Endothelial cell of umbilical vein (primary cell): Measurements from ENCODE around the gene FBXO7. TPM values are rescaled to one million over a fixed set of nuclear protein-coding genes. Genes with fewer than 3 reads are reported as not detected.

Experiments
- BruUV-seq: library from RNA; stranded (reverse); fragments of 400-500 nt; replicated peaks from 2 replicates; lab custom pipeline; 2021; lab: Mats Ljungman, UMichigan
- CTCF ChIA-PET: fragments of 300-600, 350-600 bp; sonication (Branson Sonifier 250); formaldehyde crosslinking; loops from one replicate; lab custom pipeline; 2021; ENCODE audit warnings: antibody characterized with exemption, inconsistent platforms; lab: Charles Lee
- POLR2A ChIA-PET: fragments of 300-600, 350-600 bp; sonication (Branson Sonifier 250); formaldehyde crosslinking; loops from one replicate; lab custom pipeline; 2021; ENCODE audit warnings: antibody characterized with exemption, inconsistent platforms; lab: Charles Lee
- DNase-seq: peaks from one replicate; pipeline ENCODE4 v3.0.0-alpha.2; 2011; ENCODE audit warnings: low read depth, low spot score
- FAIRE-seq: peaks from 2 replicates; lab custom pipeline; 2011; peaks lifted over from hg19 to GRCh38; lab: Jason Lieb, UNC
- H2AFZ ChIP-seq: 2 replicates; pipeline ENCODE4 v1.6.0; 2012; ENCODE audit warnings: low read depth, low read length, control low read depth, inconsistent platforms
- H3K27ac ChIP-seq: 2 replicates; pipeline ENCODE4 v1.5.1; 2011; ENCODE audit warnings: low read depth, mild to moderate bottlenecking, control low read depth, low read length, moderate library complexity; ENCODE audit not compliant: insufficient read depth
- H3K27me3 ChIP-seq, 2 experiments: 2 replicates each; pipeline versions ENCODE4 v1.6.0 to v1.6.1; 2011; ENCODE audit warnings: low read length in 2 of 2, mixed read lengths in 1 of 2; ENCODE audit not compliant: control insufficient read depth in 2 of 2, insufficient read depth in 2 of 2
- H3K36me3 ChIP-seq, 2 experiments: 2 replicates in 1 of 2; 3 replicates in 1 of 2; pipeline ENCODE4 v1.5.1; 2011; ENCODE audit warnings: low read length in 2 of 2, mild to moderate bottlenecking in 1 of 2, moderate library complexity in 1 of 2; ENCODE audit not compliant: control insufficient read depth in 2 of 2, insufficient read depth in 2 of 2; ENCODE audit errors: extremely low read depth in 1 of 2
- H3K4me1 ChIP-seq: 3 replicates; pipeline ENCODE4 v1.5.1; 2011; ENCODE audit warnings: mild to moderate bottlenecking, low read length; ENCODE audit not compliant: control insufficient read depth, insufficient read depth; ENCODE audit errors: extremely low read depth
- H3K4me2 ChIP-seq: 2 replicates; pipeline ENCODE4 v1.6.1; 2011; ENCODE audit warnings: low read length, control low read depth, mixed read lengths; ENCODE audit not compliant: insufficient read depth
- H3K4me3 ChIP-seq, 3 experiments: fragments of 200-600 bp in 1 of 3; sonication (generic), shearing (Covaris generic) in 1 of 3; replicated peaks in 1 of 3; 2 replicates each; pipeline ENCODE4 v1.5.1; 2011 to 2016; ENCODE audit warnings: control low read depth in 3 of 3, low read length in 3 of 3, mild to moderate bottlenecking in 2 of 3, inconsistent platforms in 1 of 3, low read depth in 1 of 3, moderate library complexity in 1 of 3; ENCODE audit not compliant: insufficient read depth in 1 of 3
- H3K79me2 ChIP-seq: 2 replicates; pipeline ENCODE4 v1.6.0; 2012; ENCODE audit warnings: low read length, inconsistent platforms; ENCODE audit not compliant: control insufficient read depth, insufficient read depth
- H3K9ac ChIP-seq: replicated peaks from 2 replicates; pipeline ENCODE3; 2011; ENCODE audit warnings: low read length, control low read depth; ENCODE audit not compliant: insufficient read depth; ENCODE audit errors: extremely low read depth
- H3K9me1 ChIP-seq: replicated peaks from 3 replicates; pipeline ENCODE4 v1.6.0; 2011; ENCODE audit warnings: mild to moderate bottlenecking, low read length; ENCODE audit not compliant: control insufficient read depth, insufficient read depth; ENCODE audit errors: extremely low read depth
- H3K9me3 ChIP-seq: replicated peaks from 2 replicates; pipeline ENCODE4 v1.5.1; 2012; ENCODE audit warnings: low read length, inconsistent platforms; ENCODE audit not compliant: control insufficient read depth, insufficient read depth
- H4K20me1 ChIP-seq: replicated peaks from 2 replicates; pipeline ENCODE3; 2011; ENCODE audit warnings: mild to moderate bottlenecking, low read length; ENCODE audit not compliant: control insufficient read depth, insufficient read depth; ENCODE audit errors: extremely low read depth
- CTCF ChIP-seq, 2 donors: IDR thresholded peaks; 1 replicate in 1 of 2; 2 replicates in 1 of 2; pipeline ENCODE4 v1.5.1; 2011; ENCODE audit warnings: low read length in 2 of 2, mild to moderate bottlenecking in 2 of 2, moderate library complexity in 2 of 2, control low read depth in 1 of 2, inconsistent platforms in 1 of 2, low read depth in 1 of 2; ENCODE audit not compliant: insufficient read depth in 1 of 2; ENCODE audit errors: extremely low read depth in 1 of 2
- EZH2 ChIP-seq: IDR thresholded peaks from 2 replicates; pipeline ENCODE4 v1.6.1; 2012; ENCODE audit warnings: borderline replicate concordance, low read depth, mild to moderate bottlenecking, moderate library complexity, low read length, inconsistent platforms; ENCODE audit not compliant: severe bottlenecking
- FOS ChIP-seq: IDR thresholded peaks from 2 replicates; pipeline ENCODE4 v1.6.1; 2011; ENCODE audit warnings: mild to moderate bottlenecking, low read length, moderate library complexity, borderline replicate concordance; ENCODE audit not compliant: insufficient read depth
- GATA2 ChIP-seq: IDR thresholded peaks from 2 replicates; pipeline ENCODE4 v1.7.0; 2011; ENCODE audit warnings: low read depth, mild to moderate bottlenecking, moderate library complexity, mixed read lengths, low read length; ENCODE audit not compliant: insufficient read length, insufficient read depth
- JUN ChIP-seq: IDR thresholded peaks from 2 replicates; pipeline ENCODE4 v1.6.1; 2011; ENCODE audit warnings: borderline replicate concordance, low read depth; ENCODE audit not compliant: insufficient read length, insufficient read depth
- MAX ChIP-seq: IDR thresholded peaks from 2 replicates; pipeline ENCODE4 v1.6.1; 2011; ENCODE audit not compliant: insufficient read depth, insufficient read length
- MYC ChIP-seq: IDR thresholded peaks from one replicate; pipeline ENCODE4 v1.6.1; 2011; ENCODE audit warnings: mild to moderate bottlenecking, low read depth, low read length
- POLR2A ChIP-seq: IDR thresholded peaks from 2 replicates; pipeline ENCODE4 v1.6.1; 2012; ENCODE audit warnings: low read depth, mild to moderate bottlenecking, control low read depth, low read length
- POLR2AphosphoS5 ChIP-seq: IDR thresholded peaks from 2 replicates; pipeline ENCODE4 v1.6.1; 2012; ENCODE audit warnings: low read depth, mild to moderate bottlenecking, control low read depth, low read length, moderate library complexity; ENCODE audit not compliant: insufficient read depth
- dilution Hi-C: fragments of 300-500 bp; cut with MboI; formaldehyde crosslinking; loops from one replicate; pipeline ENCODE4 v1.15.0; 2019; ENCODE audit warnings: low sequenced_read_pairs; ENCODE audit not compliant: extremely low pct_ligation_motif_present
- intact Hi-C: fragments of 100-400 bp; cut with micrococcal nuclease; formaldehyde crosslinking; loops from one replicate; pipeline ENCODE4 v1.10.0; 2022
- polyA plus RNA-seq, 4 experiments: library from polyadenylated mRNA; depleted of rRNA in 3 of 4; stranded (reverse) in 3 of 4; unstranded in 1 of 4; fragments of >200 nt; gene quantifications; 2 replicates each; pipeline versions ENCODE4 v1.2.1 to v1.2.3, GENCODE V29; 2011 to 2012; ENCODE audit warnings: missing spikeins in 1 of 4
- total RNA-seq: library from RNA; stranded (reverse); gene quantifications from 2 replicates; pipeline ENCODE4 v1.2.3, GENCODE V29; 2021

The FBXO7 gene
- total and polyA plus RNA-seq, 2 donors (not counting 3 experiments of a cell fraction or from before 2014, with no cell fraction given): 81.1 to 112 TPM

- Histone ChIP-seq H3K9me3 (no peaks in the 10 kb centered on the region), H3K9me1 (no peaks in the 10 kb centered on the region), H3K36me3 (no peaks in the 10 kb centered on the region), H4K20me1 (no peaks in the 10 kb centered on the region), H3K27me3 (peaks cover 0 to 2% of the 10 kb centered on the region in 2 experiments), H3K4me2 (no peak overlapping the region), H3K4me3 (no peak overlapping the region), H3K4me1 (no peaks in the 10 kb centered on the region), H3K27ac (no peak overlapping the region), H2AFZ (no peak overlapping the region), H3K9ac (no peak overlapping the region), H3K79me2 (no peaks in the 10 kb centered on the region)
- POLR2A ChIA-PET: interaction anchor here (0.5 kb wide), 1 partner anchor 138 kb away, joined by 3 read pairs; no protein-coding TSS in a partner anchor
- TF ChIP-seq CTCF (IDR thresholded peaks at IDR 0.05; ENCODE audit: extremely low read depth in 1 of 2, insufficient read depth in 1 of 2, low read depth in 1 of 2, low read length in 2 of 2) (no peak), POLR2AphosphoS5 (no peak), MAX (no peak), JUN (no peak), GATA2 (no peak), POLR2A (no peak), MYC (no peak), FOS (no peak), EZH2 (no peak)
- CTCF ChIA-PET: interaction anchor here (1.6 to 3.5 kb wide), 3 partner anchors 10 to 539 kb away, joined by 4 to 21 read pairs (median 6); no protein-coding TSS in a partner anchor
- DNase-seq (no peak), FAIRE-seq (no peak)
- intact Hi-C loops (loop anchor here (2.0 kb wide), 1 partner anchor 541 kb away; no protein-coding TSS in a partner anchor), dilution Hi-C loops (no loop called here)
- BruUV-seq: no TSS peak
Measured at GRCh38 chr22:32517921-32518320, 43.3 kb downstream of the FBXO7 start.
